Iris pigment epithelial cell (primary cell): Measurements from ENCODE around the gene SUMO2.
"Not testable (repeated sequence)": the region's sequence is repeated elsewhere in the genome, so short reads cannot be mapped to it uniquely, and the experiment has no call there.

Experiments
- DNase-seq: peaks from one replicate; pipeline ENCODE4 v3.0.0-alpha.2; 2011; ENCODE audit warnings: low read depth

Gene SUMO2

GRCh38 chr17:75182569-75183436 lies at the start of gene SUMO2:
Gene SUMO2 (minus strand): TSS chr17:75182959. CDS start chr17:75182834, 125 bp downstream.
- peak; percentile 94 for DNase-seq

- DNase-seq = no peak
Observed at GRCh38 chr17:75231741-75232464, 49.1 kb upstream of the SUMO2 start.

GRCh38 chr17:75231071-75231470 lies 48.3 kb upstream of the SUMO2 start:
- DNase-seq = no peak

GRCh38 chr17:75228847-75229246 lies 46.1 kb upstream of the SUMO2 start:
- no peak for DNase-seq

- DNase-seq = no peak
Observed at GRCh38 chr17:75228305-75228704, 45.5 kb upstream of the SUMO2 start.

- no peak for DNase-seq
Observed at GRCh38 chr17:75227729-75228128, 45.0 kb upstream of the SUMO2 start.

- no peak for DNase-seq
Observed at GRCh38 chr17:75225016-75225415, 42.3 kb upstream of the SUMO2 start.

GRCh38 chr17:75219815-75220214 lies 37.1 kb upstream of the SUMO2 start:
- no peak for DNase-seq

GRCh38 chr17:75218131-75218530 lies 35.4 kb upstream of the SUMO2 start:
- DNase-seq = no peak

- DNase-seq = no peak
Observed at GRCh38 chr17:75209061-75209460, 26.3 kb upstream of the SUMO2 start.

- DNase-seq = no peak
Observed at GRCh38 chr17:75208161-75208560, 25.4 kb upstream of the SUMO2 start.

- no peak for DNase-seq
Observed at GRCh38 chr17:75207760-75208159, 25.0 kb upstream of the SUMO2 start.

GRCh38 chr17:75207050-75207407 lies 24.3 kb upstream of the SUMO2 start:
- DNase-seq = not testable (repeated sequence)

GRCh38 chr17:75205793-75206163 lies 23.0 kb upstream of the SUMO2 start:
- DNase-seq = no peak

- peak; percentile 91 for DNase-seq
Observed at GRCh38 chr17:75205037-75205792, 22.5 kb upstream of the SUMO2 start, which contains the start of gene NUP85. Gene NUP85 (plus strand): TSS chr17:75205679. CDS start chr17:75205762, 83 bp downstream.

- no peak for DNase-seq
Observed at GRCh38 chr17:75199886-75200618, 17.3 kb upstream of the SUMO2 start.

GRCh38 chr17:75194879-75195278 lies 12.1 kb upstream of the SUMO2 start:
- no peak for DNase-seq

- DNase-seq = peak; percentile 46
Observed at GRCh38 chr17:75191584-75191983, 8.8 kb upstream of the SUMO2 start.

GRCh38 chr17:75188614-75189013 lies 5.9 kb upstream of the SUMO2 start:
- DNase-seq = no peak

- no peak for DNase-seq
Observed at GRCh38 chr17:75183999-75184884, 1.5 kb upstream of the SUMO2 start.

GRCh38 chr17:75182319-75182568 lies 515 bp downstream of the SUMO2 start:
- DNase-seq = no peak
